Measurements from ENCODE around the gene DAP3. TPM values are rescaled to one million over a fixed set of nuclear protein-coding genes. Genes with fewer than 3 reads are reported as not detected.
A peak's percentile ranks its signal among the peaks of the same experiment; 100 is the strongest.
"Not testable (repeated sequence)": the region's sequence is repeated elsewhere in the genome, so short reads cannot be mapped to it uniquely, and the experiment has no call there.

The DAP3 gene
- polyA plus RNA-seq, 3 donors from 2014 or later, result 75.5 to 88.1 (median 85.1) TPM

DNA sequence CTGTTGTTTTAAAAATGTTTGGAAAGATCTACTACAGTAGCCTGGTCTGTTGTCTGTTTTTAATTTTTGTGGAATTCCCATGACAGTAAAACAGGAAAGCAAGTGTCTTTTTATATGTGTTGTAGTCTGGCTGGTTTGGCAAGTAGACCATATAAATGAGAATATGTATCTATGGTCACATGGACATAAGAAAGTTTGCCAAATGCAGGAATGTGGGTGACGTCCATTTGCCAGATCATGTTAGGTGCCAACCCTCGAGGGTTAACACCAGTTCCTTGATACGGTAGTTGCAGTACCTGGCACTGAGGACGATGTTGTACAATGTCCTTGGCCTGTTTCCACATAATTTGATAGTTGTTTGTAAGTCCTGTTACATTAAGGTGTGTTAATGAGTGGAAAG lies 6.2 kb downstream of the DAP3 start:
- Mint-ChIP-seq H3K27ac (no peak overlapping the region), H3K4me3 (no peak overlapping the region), H3K27me3 (ENCODE audit: low read depth in 3 of 3) (peaks cover 0 to 4% (median 0%) of the 10 kb centered on the region in 3 donors), H3K9me3 (peaks cover 0 to 6% (median 0%) of the 10 kb centered on the region in 6 donors), H3K36me3 (peaks cover 11 to 24% (median 19%) of the 10 kb centered on the region in 3 donors), H3K4me1 (peaks cover 53 to 84% of the 10 kb centered on the region in 2 donors)
- DNase-seq, result no peak

GRCh38 chr1:155695608-155696007 lies 6.7 kb downstream of the DAP3 start:
- Mint-ChIP-seq H3K9me3 (peaks cover 0 to 6% (median 0%) of the 10 kb centered on the region in 6 donors), H3K27ac (no peak overlapping the region), H3K36me3 (peaks cover 11 to 24% (median 19%) of the 10 kb centered on the region in 3 donors), H3K4me1 (peaks cover 51 to 82% of the 10 kb centered on the region in 2 donors), H3K4me3 (no peak overlapping the region), H3K27me3 (ENCODE audit: low read depth in 3 of 3) (no peaks in the 10 kb centered on the region)
- no peak for DNase-seq

DNA sequence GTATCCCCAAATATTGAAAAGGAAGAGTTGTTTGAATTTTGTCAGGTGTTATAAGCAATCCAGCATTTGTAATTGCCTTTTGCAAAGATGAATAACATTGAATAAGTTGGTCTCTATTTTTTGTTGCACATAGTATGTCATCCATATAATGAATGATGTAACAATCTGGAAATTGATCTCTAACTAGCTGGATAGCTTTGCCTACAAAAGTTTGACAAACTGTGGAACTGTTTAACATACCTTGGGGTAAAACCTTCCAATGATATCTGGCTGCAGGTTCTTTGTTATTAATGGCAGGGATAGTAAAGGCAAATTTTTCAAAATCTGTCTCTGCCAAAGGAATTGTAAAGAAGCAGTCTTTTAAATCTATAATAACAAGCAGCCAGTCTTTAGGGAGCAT lies 7.6 kb downstream of the DAP3 start:
- no peaks in the 10 kb centered on the region for H3K27me3 Mint-ChIP-seq (ENCODE audit: low read depth in 3 of 3)
- peaks cover 11 to 18% (median 14%) of the 10 kb centered on the region in 3 donors for H3K36me3 Mint-ChIP-seq
- H3K4me1 Mint-ChIP-seq, result peaks cover 46 to 73% of the 10 kb centered on the region in 2 donors
- no peak for DNase-seq
- H3K27ac Mint-ChIP-seq, result no peak overlapping the region
- no peak overlapping the region for H3K4me3 Mint-ChIP-seq
- H3K9me3 Mint-ChIP-seq, result peaks cover 0 to 6% (median 0%) of the 10 kb centered on the region in 6 donors

- Mint-ChIP-seq H3K4me3 (no peak overlapping the region), H3K4me1 (peaks cover 43 to 68% of the 10 kb centered on the region in 2 donors), H3K9me3 (peaks cover 0 to 6% (median 0%) of the 10 kb centered on the region in 6 donors), H3K27ac (no peak overlapping the region), H3K36me3 (peaks cover 5 to 13% (median 9%) of the 10 kb centered on the region in 3 donors), H3K27me3 (ENCODE audit: low read depth in 3 of 3) (no peaks in the 10 kb centered on the region)
- DNase-seq, result no peak
These were observed 8.2 kb downstream of the DAP3 start for GRCh38 chr1:155697046-155697445.

DNA sequence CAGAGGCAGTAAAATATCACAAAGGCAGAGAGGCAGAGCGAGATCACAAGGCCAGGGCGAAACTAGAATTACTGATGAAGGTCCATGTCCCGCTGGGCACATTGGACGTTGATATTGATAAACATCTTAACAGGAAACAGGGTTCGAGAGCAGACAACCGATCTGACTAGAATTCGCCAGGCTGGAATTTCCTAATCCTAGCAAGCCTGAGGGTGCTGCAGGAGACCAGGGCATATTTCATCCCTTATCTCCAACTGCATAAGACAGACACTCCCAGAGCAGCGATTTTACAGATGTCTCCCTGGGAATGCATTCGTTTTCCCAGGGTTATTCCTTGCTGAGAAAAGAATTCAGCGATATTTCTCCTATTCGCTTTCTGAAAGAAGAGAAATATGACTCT lies 8.7 kb downstream of the DAP3 start:
- not testable (repeated sequence) for DNase-seq; H3K27me3 Mint-ChIP-seq (ENCODE audit: low read depth in 3 of 3); H3K4me3 Mint-ChIP-seq; H3K9me3 Mint-ChIP-seq; H3K36me3 Mint-ChIP-seq
- peak overlapping the region in 2 of 6 donors; percentile 3 to 12 for H3K27ac Mint-ChIP-seq
- H3K4me1 Mint-ChIP-seq, result peaks cover 40 to 62% of the 10 kb centered on the region in 2 donors

DNA sequence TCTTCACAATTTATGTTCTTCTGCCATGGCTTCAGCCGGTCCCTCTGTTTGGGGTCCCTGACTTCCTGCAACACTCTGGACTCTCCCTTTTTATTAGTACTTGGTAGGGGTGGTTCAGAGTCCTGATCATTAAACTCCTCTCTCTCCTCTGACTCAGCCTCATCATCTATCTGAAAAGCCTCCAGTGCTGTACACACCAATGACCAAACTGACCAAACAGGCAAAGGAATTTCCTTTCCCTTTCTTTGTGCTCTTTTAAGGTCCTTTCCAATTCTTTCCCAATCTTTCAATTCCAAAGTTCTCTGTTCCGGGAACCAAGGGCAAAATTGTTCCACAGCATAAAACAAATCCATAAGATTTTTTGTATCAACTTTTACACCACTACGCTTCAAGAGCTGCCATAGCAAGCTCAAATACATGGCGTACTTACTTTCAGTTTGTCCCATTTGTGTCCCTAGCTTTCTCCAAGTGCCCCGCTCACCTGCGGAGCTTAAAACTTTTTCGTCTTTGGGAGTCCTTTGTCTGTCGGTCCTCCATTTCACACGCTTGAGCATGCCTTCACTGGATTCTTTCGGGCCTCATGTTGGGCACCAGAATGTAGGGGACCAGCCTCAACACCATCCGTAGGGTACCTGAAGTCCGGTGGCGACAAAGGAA lies 9.6 kb downstream of the DAP3 start:
- Mint-ChIP-seq H3K4me3 (no peak overlapping the region), H3K27ac (no peak overlapping the region)

GRCh38 chr1:155699062-155699461 lies 10.2 kb downstream of the DAP3 start:
- not testable (repeated sequence) for DNase-seq; H3K27me3 Mint-ChIP-seq (ENCODE audit: low read depth in 3 of 3); H3K9me3 Mint-ChIP-seq; H3K36me3 Mint-ChIP-seq; H3K4me3 Mint-ChIP-seq; H3K27ac Mint-ChIP-seq
- H3K4me1 Mint-ChIP-seq, result peaks cover 33 to 56% of the 10 kb centered on the region in 2 donors

More for the DNA sequence above, 9.6 kb downstream of the DAP3 start:
- H3K9me3 Mint-ChIP-seq, result peaks cover 0 to 2% (median 0%) of the 10 kb centered on the region in 6 donors
- peaks cover 38 to 59% of the 10 kb centered on the region in 2 donors for H3K4me1 Mint-ChIP-seq
- peaks cover 0 to 2% (median 0%) of the 10 kb centered on the region in 3 donors for H3K27me3 Mint-ChIP-seq (ENCODE audit: low read depth in 3 of 3)
- DNase-seq, result no peak
- H3K36me3 Mint-ChIP-seq, result peaks cover 0 to under 1% (median 0%) of the 10 kb centered on the region in 3 donors

GRCh38 chr1:155701675-155702074 lies 12.8 kb downstream of the DAP3 start:
- H3K9me3 Mint-ChIP-seq; H3K27ac Mint-ChIP-seq; H3K36me3 Mint-ChIP-seq; H3K27me3 Mint-ChIP-seq (ENCODE audit: low read depth in 3 of 3); DNase-seq; H3K4me3 Mint-ChIP-seq: not testable (repeated sequence)
- peaks cover 19 to 37% of the 10 kb centered on the region in 2 donors for H3K4me1 Mint-ChIP-seq

GRCh38 chr1:155703216-155703615 lies 14.3 kb downstream of the DAP3 start:
- H3K27ac Mint-ChIP-seq, result peak overlapping the region in 1 of 6 donors; percentile 60
- no peak for DNase-seq
- peaks cover 20 to 40% of the 10 kb centered on the region in 2 donors for H3K4me1 Mint-ChIP-seq
- H3K36me3 Mint-ChIP-seq, result no peaks in the 10 kb centered on the region
- no peaks in the 10 kb centered on the region for H3K9me3 Mint-ChIP-seq
- H3K4me3 Mint-ChIP-seq, result no peak overlapping the region
- H3K27me3 Mint-ChIP-seq (ENCODE audit: low read depth in 3 of 3), result peaks cover 0 to 2% (median 2%) of the 10 kb centered on the region in 3 donors

GRCh38 chr1:155704414-155704813 lies 15.5 kb downstream of the DAP3 start:
- H3K27ac Mint-ChIP-seq; H3K27me3 Mint-ChIP-seq (ENCODE audit: low read depth in 3 of 3); H3K4me3 Mint-ChIP-seq; H3K36me3 Mint-ChIP-seq; DNase-seq; H3K9me3 Mint-ChIP-seq: not testable (repeated sequence)
- H3K4me1 Mint-ChIP-seq, result peaks cover 15 to 31% of the 10 kb centered on the region in 2 donors

DNA sequence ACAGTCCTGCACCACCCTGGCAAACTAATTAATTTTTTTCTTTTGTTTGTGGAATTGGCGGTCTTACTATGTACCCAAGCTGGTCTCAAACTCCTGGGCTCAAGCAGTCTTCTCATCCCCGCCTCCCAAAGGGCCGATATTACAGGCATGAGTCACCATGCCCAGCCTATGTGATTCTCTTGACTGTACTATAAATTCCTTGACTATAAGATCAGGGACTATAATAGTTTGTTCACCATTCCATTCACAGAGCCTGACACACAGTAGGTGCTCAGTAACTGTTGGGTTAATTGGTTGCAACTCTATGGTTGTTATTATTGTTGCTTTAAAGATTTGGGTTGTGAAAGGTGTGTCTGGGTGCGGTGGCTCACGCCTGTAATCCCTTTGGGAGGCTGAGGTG lies 17.2 kb downstream of the DAP3 start:
- Mint-ChIP-seq H3K4me1 (peaks cover 12 to 25% of the 10 kb centered on the region in 2 donors), H3K27ac (peak overlapping the region in 1 of 6 donors; percentile 12), H3K27me3 (ENCODE audit: low read depth in 3 of 3) (peaks cover 0 to 2% (median 2%) of the 10 kb centered on the region in 3 donors), H3K9me3 (no peaks in the 10 kb centered on the region), H3K4me3 (no peak overlapping the region), H3K36me3 (no peaks in the 10 kb centered on the region)
- DNase-seq, result no peak

GRCh38 chr1:155709391-155709790 lies 20.5 kb downstream of the DAP3 start:
- no peak overlapping the region for H3K4me3 Mint-ChIP-seq
- peaks cover 0 to 2% (median 0%) of the 10 kb centered on the region in 3 donors for H3K27me3 Mint-ChIP-seq (ENCODE audit: low read depth in 3 of 3)
- H3K9me3 Mint-ChIP-seq, result no peaks in the 10 kb centered on the region
- H3K27ac Mint-ChIP-seq, result peak overlapping the region in 1 of 6 donors; percentile 79
- peaks cover 4 to 7% (median 6%) of the 10 kb centered on the region in 3 donors for H3K36me3 Mint-ChIP-seq
- DNase-seq, result no peak
- H3K4me1 Mint-ChIP-seq, result peaks cover 6 to 18% of the 10 kb centered on the region in 2 donors

GRCh38 chr1:155711457-155711856 lies 22.6 kb downstream of the DAP3 start:
- H3K27me3 Mint-ChIP-seq (ENCODE audit: low read depth in 3 of 3); H3K36me3 Mint-ChIP-seq; H3K27ac Mint-ChIP-seq; DNase-seq; H3K9me3 Mint-ChIP-seq; H3K4me3 Mint-ChIP-seq: not testable (repeated sequence)
- peaks cover 8 to 14% of the 10 kb centered on the region in 2 donors for H3K4me1 Mint-ChIP-seq

DNA sequence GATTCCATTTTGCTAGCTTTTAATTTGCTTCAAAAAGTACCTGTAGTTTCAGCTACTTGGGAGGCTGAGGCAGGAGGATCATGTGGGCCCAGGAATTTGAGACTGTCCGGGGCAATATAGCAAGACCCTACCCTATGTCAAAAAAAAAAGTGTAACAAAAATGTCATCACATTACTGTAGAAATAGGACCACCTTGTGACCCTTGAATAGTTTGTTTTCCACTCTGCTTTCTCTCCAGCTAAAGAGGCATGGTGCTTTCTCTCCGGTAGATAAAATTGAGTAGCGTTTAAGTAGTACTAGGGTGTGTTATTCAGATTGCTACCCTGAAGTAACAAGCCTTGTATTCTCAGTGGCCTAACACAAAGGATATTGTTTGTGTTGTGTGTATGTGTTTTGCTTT lies 23.7 kb downstream of the DAP3 start:
- H3K4me1 Mint-ChIP-seq, result peaks cover 6 to 15% of the 10 kb centered on the region in 2 donors
- H3K27me3 Mint-ChIP-seq (ENCODE audit: low read depth in 3 of 3); H3K9me3 Mint-ChIP-seq; DNase-seq; H3K4me3 Mint-ChIP-seq; H3K36me3 Mint-ChIP-seq; H3K27ac Mint-ChIP-seq: not testable (repeated sequence)

DNA sequence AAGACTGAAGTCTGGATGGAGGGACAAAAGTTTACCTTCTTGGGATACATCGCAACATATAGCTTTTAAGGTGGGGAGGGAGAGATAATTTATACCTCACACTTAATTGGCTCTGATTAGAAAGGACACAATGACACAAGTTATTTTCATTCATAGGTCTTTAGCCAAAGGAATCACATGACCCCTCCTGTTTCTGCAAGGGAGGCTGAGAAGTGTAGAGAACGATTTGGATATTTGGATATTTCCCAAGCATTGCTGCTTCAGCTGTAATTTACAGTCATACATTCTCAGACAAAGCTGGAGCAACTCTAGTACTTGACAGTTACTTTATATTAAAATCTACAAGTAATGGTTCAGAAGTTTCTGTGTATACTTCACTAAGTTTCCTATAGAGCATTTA lies 24.2 kb downstream of the DAP3 start:
- no peak overlapping the region for H3K4me3 Mint-ChIP-seq
- no peak overlapping the region for H3K27ac Mint-ChIP-seq
- H3K27me3 Mint-ChIP-seq (ENCODE audit: low read depth in 3 of 3), result no peaks in the 10 kb centered on the region
- DNase-seq, result no peak
- H3K36me3 Mint-ChIP-seq, result peaks cover 4 to 7% (median 6%) of the 10 kb centered on the region in 3 donors
- no peaks in the 10 kb centered on the region for H3K9me3 Mint-ChIP-seq
- H3K4me1 Mint-ChIP-seq, result peaks cover 2 to 11% of the 10 kb centered on the region in 2 donors

All from immature natural killer cell (primary cell).